ENCODE measurements around the gene BAIAP2L1. TPM values are rescaled to one million over a fixed set of nuclear protein-coding genes. Genes with fewer than 3 reads are reported as not detected.
"Not testable (repeated sequence)": the region's sequence is repeated elsewhere in the genome, so short reads cannot be mapped to it uniquely, and the experiment has no call there.

Gene BAIAP2L1
- total and polyA plus RNA-seq, 2 donors from 2014 or later = 9.6 to 18.8 TPM

- Histone ChIP-seq H3K9ac (ENCODE audit: low read length in 3 of 3) (no peak overlapping the region), H3K4me3 (ENCODE audit: low read length in 3 of 3) (no peak overlapping the region), H3K9me3 (ENCODE audit: control insufficient read depth in 2 of 3, insufficient read depth in 1 of 3, low read length in 3 of 3) (no peaks in the 10 kb centered on the region), H3K36me3 (ENCODE audit: control insufficient read depth in 2 of 3, insufficient read depth in 3 of 3, low read length in 3 of 3) (no peaks in the 10 kb centered on the region), H3K27me3 (ENCODE audit: control insufficient read depth, insufficient read depth, low read length) (no peaks in the 10 kb centered on the region), H3K4me1 (ENCODE audit: control insufficient read depth in 2 of 3, insufficient read depth in 2 of 3, low read depth in 1 of 3, low read length in 3 of 3) (no peaks in the 10 kb centered on the region), H3K27ac (ENCODE audit: low read depth in 2 of 2, low read length in 2 of 2) (no peak overlapping the region)
- intact Hi-C loops (cut with DNase I) = loop anchor here (10.0 kb wide), 1 partner anchor 115 kb away; no protein-coding TSS in a partner anchor
- TF ChIP-seq CTCF (IDR thresholded peaks at IDR 0.05; ENCODE audit: borderline replicate concordance, extremely low read depth, insufficient read depth) = no peak
- DNase-seq (no peak), FAIRE-seq (no peak)
Measured at GRCh38 chr7:98409843-98410242, 9.0 kb upstream of the BAIAP2L1 start.

GRCh38 chr7:98408146-98408545, 7.3 kb upstream of the BAIAP2L1 start:
- not testable (repeated sequence) for FAIRE-seq; H3K9me3 ChIP-seq (ENCODE audit: control insufficient read depth in 2 of 3, insufficient read depth in 1 of 3, low read length in 3 of 3); H3K27me3 ChIP-seq (ENCODE audit: control insufficient read depth, insufficient read depth, low read length); H3K4me3 ChIP-seq (ENCODE audit: low read length in 3 of 3); H3K4me1 ChIP-seq (ENCODE audit: control insufficient read depth in 2 of 3, insufficient read depth in 2 of 3, low read depth in 1 of 3, low read length in 3 of 3); H3K9ac ChIP-seq (ENCODE audit: low read length in 3 of 3); H3K27ac ChIP-seq (ENCODE audit: low read depth in 2 of 2, low read length in 2 of 2); H3K36me3 ChIP-seq (ENCODE audit: control insufficient read depth in 2 of 3, insufficient read depth in 3 of 3, low read length in 3 of 3); DNase-seq
- intact Hi-C loops (cut with DNase I) = loop anchor here (10.0 kb wide), 1 partner anchor 113 kb away; no protein-coding TSS in a partner anchor

- intact Hi-C loops (cut with DNase I) = loop anchor here (10.0 kb wide), 1 partner anchor 112 kb away; no protein-coding TSS in a partner anchor
- H3K36me3 ChIP-seq (ENCODE audit: control insufficient read depth in 2 of 3, insufficient read depth in 3 of 3, low read length in 3 of 3) = no peaks in the 10 kb centered on the region
- no peaks in the 10 kb centered on the region for H3K9me3 ChIP-seq (ENCODE audit: control insufficient read depth in 2 of 3, insufficient read depth in 1 of 3, low read length in 3 of 3)
- H3K4me3 ChIP-seq (ENCODE audit: low read length in 3 of 3) = no peak overlapping the region
- no peak overlapping the region for H3K9ac ChIP-seq (ENCODE audit: low read length in 3 of 3)
- DNase-seq (no peak), FAIRE-seq (no peak)
- H3K27ac ChIP-seq (ENCODE audit: low read depth in 2 of 2, low read length in 2 of 2) = no peak overlapping the region
- H3K27me3 ChIP-seq (ENCODE audit: control insufficient read depth, insufficient read depth, low read length) = no peaks in the 10 kb centered on the region
- H3K4me1 ChIP-seq (ENCODE audit: control insufficient read depth in 2 of 3, insufficient read depth in 2 of 3, low read depth in 1 of 3, low read length in 3 of 3) = no peaks in the 10 kb centered on the region
- no peak for TF ChIP-seq CTCF (IDR thresholded peaks at IDR 0.05; ENCODE audit: borderline replicate concordance, extremely low read depth, insufficient read depth)
Measured at GRCh38 chr7:98406827-98407226, 5.9 kb upstream of the BAIAP2L1 start.

- intact Hi-C loops (cut with DNase I) = loop anchor here (10.0 kb wide), 1 partner anchor 110 kb away; no protein-coding TSS in a partner anchor
- no peak for TF ChIP-seq CTCF (IDR thresholded peaks at IDR 0.05; ENCODE audit: borderline replicate concordance, extremely low read depth, insufficient read depth)
- no peak for FAIRE-seq
Measured at GRCh38 chr7:98404840-98405239, 4.0 kb upstream of the BAIAP2L1 start.

More at GRCh38 chr7:98404840-98405239, 4.0 kb upstream of the BAIAP2L1 start:
- Histone ChIP-seq H3K27me3 (ENCODE audit: control insufficient read depth, insufficient read depth, low read length) (no peaks in the 10 kb centered on the region), H3K27ac (ENCODE audit: low read depth in 2 of 2, low read length in 2 of 2) (no peak overlapping the region), H3K36me3 (ENCODE audit: control insufficient read depth in 2 of 3, insufficient read depth in 3 of 3, low read length in 3 of 3) (no peaks in the 10 kb centered on the region), H3K9ac (ENCODE audit: low read length in 3 of 3) (no peak overlapping the region), H3K9me3 (ENCODE audit: control insufficient read depth in 2 of 3, insufficient read depth in 1 of 3, low read length in 3 of 3) (no peaks in the 10 kb centered on the region), H3K4me3 (ENCODE audit: low read length in 3 of 3) (no peak overlapping the region), H3K4me1 (ENCODE audit: control insufficient read depth in 2 of 3, insufficient read depth in 2 of 3, low read depth in 1 of 3, low read length in 3 of 3) (peaks cover 0 to 3% (median 0%) of the 10 kb centered on the region in 3 donors)
- no peak for DNase-seq

All from kidney (tissue), 14 donors.